AG10803 (cell line): ENCODE results near the gene ITIH2.
"Not testable (repeated sequence)": the region's sequence is repeated elsewhere in the genome, so short reads cannot be mapped to it uniquely, and the experiment has no call there.

Source experiments
- DNase-seq: peaks from one replicate; pipeline ENCODE4 v3.0.0; 2010; ENCODE audit warnings: low read depth
- H3K4me3 ChIP-seq: 2 replicates; pipeline ENCODE4 v1.5.1; 2011; ENCODE audit warnings: mild to moderate bottlenecking, low read length, control low read depth
- CTCF ChIP-seq: conservative IDR thresholded peaks from 2 replicates; pipeline ENCODE4 v1.5.1; 2011; ENCODE audit warnings: mild to moderate bottlenecking, low read length, control low read depth, inconsistent platforms

The ITIH2 gene

GRCh38 chr10:7718685-7719084, 15.6 kb downstream of the ITIH2 start:
- TF ChIP-seq CTCF, result no peak
- no peak for DNase-seq
- H3K4me3 ChIP-seq, result no peak overlapping the region

GRCh38 chr10:7720478-7720877, 17.4 kb downstream of the ITIH2 start:
- no peak for DNase-seq
- TF ChIP-seq CTCF, result no peak
- H3K4me3 ChIP-seq, result no peak overlapping the region

GRCh38 chr10:7722927-7723529, 19.9 kb downstream of the ITIH2 start:
- no peak overlapping the region for H3K4me3 ChIP-seq

GRCh38 chr10:7734821-7735220, 31.7 kb downstream of the ITIH2 start:
- DNase-seq, result no peak
- no peak overlapping the region for H3K4me3 ChIP-seq
- no peak for TF ChIP-seq CTCF

More at GRCh38 chr10:7722927-7723529, 19.9 kb downstream of the ITIH2 start:
- no peak for TF ChIP-seq CTCF
- no peak for DNase-seq

GRCh38 chr10:7738536-7739407, 35.7 kb downstream of the ITIH2 start:
- no peak for TF ChIP-seq CTCF

GRCh38 chr10:7744307-7744706, 41.2 kb downstream of the ITIH2 start:
- no peak for DNase-seq
- TF ChIP-seq CTCF, result no peak
- no peak overlapping the region for H3K4me3 ChIP-seq

More at GRCh38 chr10:7738536-7739407, 35.7 kb downstream of the ITIH2 start:
- no peak overlapping the region for H3K4me3 ChIP-seq
- DNase-seq, result no peak

GRCh38 chr10:7748637-7749036, 45.5 kb downstream of the ITIH2 start:
- DNase-seq, result not testable (repeated sequence)

More at GRCh38 chr10:7748637-7749036, 45.5 kb downstream of the ITIH2 start:
- not testable (repeated sequence) for H3K4me3 ChIP-seq
